Coronary artery (tissue), 2 donors: ENCODE measurements around the gene VPS8.

ENCODE experiments used
- DNase-seq: peaks from one replicate; pipeline ENCODE4 v3.0.0-alpha.2; 2017; ENCODE audit warnings: low spot score
- H3K27ac ChIP-seq, 2 donors: fragments of 200-600 bp; sonication (generic); one replicate each; pipeline ENCODE4 v1.5.1; 2016 to 2019
- H3K4me3 ChIP-seq: fragments of 200-600 bp; sonication (generic); 2 replicates; pipeline ENCODE4 v1.5.1; 2016; ENCODE audit warnings: mild to moderate bottlenecking, moderate library complexity
- TF ChIP-seq, protein P1 (sequence below): fragments of 200-600 bp; sonication (generic); IDR thresholded peaks from one replicate; pipeline ENCODE4 v1.5.1; 2019; ENCODE audit warnings: antibody characterized with exemption

VPS8 gene

DNA sequence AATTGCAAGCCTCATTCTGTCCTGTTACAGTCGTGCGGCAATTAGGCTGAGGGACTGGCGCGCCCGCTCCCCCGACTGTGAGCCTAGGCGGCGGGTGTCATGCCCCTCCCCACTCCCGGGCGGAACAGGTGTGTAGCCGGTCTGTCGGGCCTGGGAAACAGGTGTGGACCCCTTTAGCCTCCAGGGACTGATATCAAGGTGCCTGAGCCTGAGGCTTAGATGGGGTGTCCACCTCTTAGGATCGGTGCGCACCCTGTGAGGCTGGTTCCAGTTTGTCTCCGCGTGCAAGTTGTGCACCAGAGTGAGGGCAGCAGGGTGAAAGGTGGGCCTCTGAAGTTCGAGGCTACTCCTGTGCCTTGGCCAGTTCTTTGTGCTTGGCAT is 686 bp downstream of the VPS8 start:
- H3K27ac ChIP-seq: peak overlapping the region in 1 of 2 donors; percentile 80
- TF ChIP-seq, protein P1, sequence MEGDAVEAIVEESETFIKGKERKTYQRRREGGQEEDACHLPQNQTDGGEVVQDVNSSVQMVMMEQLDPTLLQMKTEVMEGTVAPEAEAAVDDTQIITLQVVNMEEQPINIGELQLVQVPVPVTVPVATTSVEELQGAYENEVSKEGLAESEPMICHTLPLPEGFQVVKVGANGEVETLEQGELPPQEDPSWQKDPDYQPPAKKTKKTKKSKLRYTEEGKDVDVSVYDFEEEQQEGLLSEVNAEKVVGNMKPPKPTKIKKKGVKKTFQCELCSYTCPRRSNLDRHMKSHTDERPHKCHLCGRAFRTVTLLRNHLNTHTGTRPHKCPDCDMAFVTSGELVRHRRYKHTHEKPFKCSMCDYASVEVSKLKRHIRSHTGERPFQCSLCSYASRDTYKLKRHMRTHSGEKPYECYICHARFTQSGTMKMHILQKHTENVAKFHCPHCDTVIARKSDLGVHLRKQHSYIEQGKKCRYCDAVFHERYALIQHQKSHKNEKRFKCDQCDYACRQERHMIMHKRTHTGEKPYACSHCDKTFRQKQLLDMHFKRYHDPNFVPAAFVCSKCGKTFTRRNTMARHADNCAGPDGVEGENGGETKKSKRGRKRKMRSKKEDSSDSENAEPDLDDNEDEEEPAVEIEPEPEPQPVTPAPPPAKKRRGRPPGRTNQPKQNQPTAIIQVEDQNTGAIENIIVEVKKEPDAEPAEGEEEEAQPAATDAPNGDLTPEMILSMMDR: no peak
- no peak for DNase-seq
- peak overlapping the region; percentile 82 for H3K4me3 ChIP-seq

DNA sequence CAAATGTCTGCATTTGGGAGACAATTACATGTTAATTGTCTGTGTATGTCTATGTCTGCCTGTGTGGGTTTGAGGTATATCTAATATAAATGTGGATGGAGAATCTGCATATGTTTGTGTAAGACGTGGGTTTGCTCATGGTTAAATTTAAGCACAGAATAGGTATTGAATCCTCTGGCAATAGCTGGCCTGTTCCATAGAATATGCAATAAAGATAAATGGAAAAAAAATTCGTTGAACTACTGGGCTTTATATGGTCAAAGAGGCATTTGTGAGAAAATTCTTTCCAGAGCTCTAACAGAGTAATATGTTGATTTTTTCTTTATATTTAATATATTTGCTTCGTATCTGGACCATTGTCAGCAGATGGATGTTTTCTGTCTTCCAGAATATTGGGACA is 1.4 kb downstream of the VPS8 start:
- DNase-seq: no peak
- Histone ChIP-seq H3K27ac (no peak overlapping the region), H3K4me3 (peak overlapping the region; percentile 82)
- TF ChIP-seq, protein P1: no peak

DNA sequence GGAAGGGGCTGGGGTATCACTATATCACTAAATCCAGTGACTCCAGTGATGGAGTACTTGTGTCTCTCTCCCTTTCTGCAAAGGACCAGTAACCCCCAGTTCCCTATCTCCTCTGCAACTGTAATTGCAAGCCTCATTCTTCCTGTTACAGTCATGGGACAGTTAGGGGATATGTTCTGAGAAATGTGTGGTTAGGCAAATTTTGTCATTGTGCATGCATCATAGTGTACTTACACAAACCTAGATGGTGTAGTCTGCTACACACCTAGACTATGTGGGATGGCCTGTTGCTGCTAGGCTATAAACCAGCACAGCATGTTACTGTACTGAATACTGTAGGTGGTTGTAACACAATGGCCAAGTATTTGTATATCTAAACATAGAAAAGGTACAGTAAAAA is 2.2 kb downstream of the VPS8 start:
- Histone ChIP-seq H3K27ac (no peak overlapping the region), H3K4me3 (no peak overlapping the region)
- TF ChIP-seq, protein P1: no peak
- DNase-seq: no peak

DNA sequence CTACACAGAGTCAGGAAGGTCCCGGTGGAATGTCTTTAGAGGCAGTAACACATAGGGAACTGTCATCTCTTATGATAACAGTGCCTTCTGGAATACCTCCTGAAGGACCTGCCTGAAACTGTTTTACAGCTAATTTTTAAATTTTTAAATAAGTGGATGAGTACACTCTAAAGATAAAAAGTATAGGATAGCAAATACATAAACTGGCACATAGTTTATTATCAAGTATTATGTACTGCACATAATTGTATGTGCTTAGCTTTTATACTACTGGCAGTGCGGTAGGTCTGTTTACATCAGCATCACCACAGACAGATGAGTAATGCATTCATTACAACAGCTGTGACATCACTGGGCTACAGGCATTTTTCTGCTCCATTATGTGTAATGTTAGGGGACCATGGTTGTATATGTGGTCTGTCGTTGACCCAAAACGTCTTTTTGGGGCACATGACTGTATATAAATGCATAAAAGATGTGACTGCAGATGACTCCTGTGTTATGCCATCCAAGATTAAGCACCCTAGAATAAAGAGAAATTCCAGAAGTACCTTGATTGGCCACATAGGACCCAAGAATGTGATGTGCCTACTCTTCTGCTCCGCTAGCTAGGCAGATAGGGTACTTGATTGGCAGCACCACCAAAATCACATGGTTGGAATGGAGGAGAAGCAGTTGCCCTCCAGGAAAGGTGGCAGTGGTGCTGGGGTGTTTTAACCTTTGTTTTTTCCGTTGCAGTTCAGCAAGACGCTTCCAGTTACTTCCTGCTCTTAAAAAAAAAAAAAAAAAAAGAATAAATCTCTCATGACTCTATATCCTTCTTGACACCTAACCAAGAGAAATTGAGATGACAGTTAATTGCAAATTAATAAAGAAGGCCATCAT is 3.3 kb downstream of the VPS8 start:
- H3K27ac ChIP-seq: no peak overlapping the region
- no peak for DNase-seq
- no peak overlapping the region for H3K4me3 ChIP-seq
- TF ChIP-seq, protein P1: no peak

DNA sequence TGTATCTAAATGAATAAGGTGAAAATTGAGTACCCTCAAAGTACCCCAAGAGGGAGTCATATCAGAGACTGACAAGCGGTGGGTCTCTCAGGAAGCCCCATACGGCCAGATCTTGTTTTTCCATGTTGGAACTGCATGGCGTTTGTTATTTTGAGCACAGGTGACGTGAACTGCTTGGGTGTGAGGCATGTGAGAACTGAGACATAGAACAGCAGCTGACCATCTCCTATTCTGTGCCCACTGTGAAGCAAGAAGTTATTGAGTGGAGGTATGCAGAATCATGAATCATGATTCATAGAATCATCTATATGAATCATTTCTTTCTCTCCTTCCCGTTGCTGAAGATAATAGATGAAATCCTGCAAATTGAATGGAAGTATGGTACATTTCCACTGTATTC is 4.6 kb downstream of the VPS8 start:
- no peak for DNase-seq
- Histone ChIP-seq H3K4me3 (no peak overlapping the region), H3K27ac (no peak overlapping the region)
- TF ChIP-seq, protein P1: no peak

DNA sequence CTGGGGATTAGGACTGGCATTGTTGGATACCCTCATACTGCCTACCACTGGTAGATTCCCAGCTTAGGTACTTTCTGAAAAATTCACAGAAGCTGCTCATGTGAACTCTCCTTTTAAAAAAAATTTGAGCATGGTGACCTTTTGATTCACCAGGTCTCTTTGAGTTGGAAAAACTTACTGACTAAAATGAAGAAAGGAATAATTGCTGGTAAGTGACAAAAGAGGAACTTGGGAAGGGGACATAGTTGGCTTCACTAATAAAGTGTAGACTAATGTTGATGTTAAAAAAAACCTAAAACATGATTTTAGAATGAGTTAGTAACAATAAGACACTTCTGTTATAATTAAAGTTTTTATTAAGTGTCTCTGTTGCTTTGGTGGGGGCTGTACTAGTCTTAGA is 8.6 kb downstream of the VPS8 start:
- no peak for DNase-seq
- Histone ChIP-seq H3K27ac (no peak overlapping the region), H3K4me3 (no peak overlapping the region)
- TF ChIP-seq, protein P1: no peak

DNA sequence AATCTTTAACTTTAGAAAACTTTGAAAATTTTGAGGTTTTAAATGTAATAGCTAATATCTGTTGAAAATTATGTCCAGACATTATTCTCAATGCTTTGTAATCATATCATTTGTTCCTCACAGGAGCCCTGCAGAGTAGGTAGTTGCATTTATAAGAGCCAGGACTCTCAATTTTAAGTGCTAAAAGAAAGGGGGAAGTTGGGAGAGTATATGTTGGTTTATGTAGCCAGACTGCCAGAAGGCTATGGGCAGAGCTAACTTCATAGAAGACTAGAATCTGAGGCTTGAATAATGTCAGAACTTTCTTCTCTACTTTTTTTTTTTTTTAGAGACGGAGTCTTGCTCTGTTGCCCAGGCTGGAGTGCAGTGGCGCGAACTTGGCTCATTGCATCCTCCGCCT is 9.1 kb downstream of the VPS8 start:
- TF ChIP-seq, protein P1: no peak
- H3K27ac ChIP-seq: no peak overlapping the region
- DNase-seq: no peak
- H3K4me3 ChIP-seq: no peak overlapping the region
